HCT116 (cell line): ENCODE results near the gene ADAMTS19.

Experiments used
- CBX3 ChIP-seq: IDR thresholded peaks from 2 replicates; pipeline ENCODE4 v1.6.1; 2012; ENCODE audit warnings: low read depth
- CEBPB ChIP-seq: IDR thresholded peaks from 2 replicates; pipeline ENCODE4 v1.6.1; 2012; ENCODE audit warnings: low read depth
- CTCF ChIP-seq, 3 experiments: fragments of 200-600 bp in 1 of 3; sonication (generic) in 1 of 3; IDR thresholded peaks in 2 of 3; conservative IDR thresholded peaks in 1 of 3; 2 replicates each; pipeline ENCODE4 v1.5.1; 2012 to 2017; ENCODE audit warnings: low read depth in 2 of 3, low read length in 2 of 3, antibody characterized with exemption in 1 of 3, borderline replicate concordance in 1 of 3, control low read depth in 1 of 3, mild to moderate bottlenecking in 1 of 3, mixed read lengths in 1 of 3, mixed run types in 1 of 3, moderate library complexity in 1 of 3; ENCODE audit not compliant: insufficient read depth in 1 of 3
- EZH2 ChIP-seq: fragments of 200-600 bp; sonication (generic); IDR thresholded peaks from 2 replicates; pipeline ENCODE4 v1.6.1; 2017; ENCODE audit warnings: antibody characterized with exemption, mixed run types
- EZH2phosphoT487 ChIP-seq: fragments of 200-600 bp; IDR thresholded peaks from 2 replicates; pipeline ENCODE4 v1.6.1; 2018; ENCODE audit warnings: antibody characterized with exemption, borderline replicate concordance
- MAX ChIP-seq: IDR thresholded peaks from 2 replicates; pipeline ENCODE4 v1.6.1; 2012
- POLR2A ChIP-seq: IDR thresholded peaks from 2 replicates; pipeline ENCODE4 v1.7.0; 2011; ENCODE audit warnings: borderline replicate concordance; ENCODE audit not compliant: insufficient read depth, insufficient read length; ENCODE audit errors: extremely low read depth
- POLR2AphosphoS5 ChIP-seq: IDR thresholded peaks from 2 replicates; pipeline ENCODE4 v1.6.1; 2011; ENCODE audit warnings: mild to moderate bottlenecking, low read depth, low read length, moderate library complexity
- RAD21 ChIP-seq: IDR thresholded peaks from 2 replicates; pipeline ENCODE4 v1.6.1; 2012; ENCODE audit warnings: low read depth, mild to moderate bottlenecking
- REST ChIP-seq: IDR thresholded peaks from 2 replicates; pipeline ENCODE4 v1.6.1; 2012; ENCODE audit warnings: low read depth
- YY1 ChIP-seq: IDR thresholded peaks from 2 replicates; pipeline ENCODE4 v1.6.1; 2011; ENCODE audit warnings: low read length, low read depth, moderate library complexity, mild to moderate bottlenecking; ENCODE audit not compliant: insufficient replicate concordance; ENCODE audit errors: extremely low read depth
- ZBTB33 ChIP-seq: IDR thresholded peaks from 2 replicates; pipeline ENCODE4 v1.6.1; 2011; ENCODE audit warnings: mild to moderate bottlenecking, low read length, moderate library complexity; ENCODE audit not compliant: insufficient replicate concordance; ENCODE audit errors: extremely low read depth

GRCh38 chr5:129500101-129500500 is 40.0 kb downstream of the ADAMTS19 start:
- TF ChIP-seq POLR2AphosphoS5 (no peak), CTCF (IDR thresholded peaks at IDR 0.05 in 2 of 3, conservative IDR thresholded peaks at IDR 0.05 in 1 of 3; ENCODE audit: borderline replicate concordance in 1 of 3, insufficient read depth in 1 of 3, low read depth in 2 of 3, low read length in 2 of 3) (no peak), REST (no peak), POLR2A (no peak), EZH2phosphoT487 (no peak), CEBPB (no peak), MAX (no peak), YY1 (no peak), ZBTB33 (no peak), RAD21 (no peak), EZH2 (no peak), CBX3 (no peak)
